ENCODE data around the gene TADA2B.

Gene TADA2B

DNA sequence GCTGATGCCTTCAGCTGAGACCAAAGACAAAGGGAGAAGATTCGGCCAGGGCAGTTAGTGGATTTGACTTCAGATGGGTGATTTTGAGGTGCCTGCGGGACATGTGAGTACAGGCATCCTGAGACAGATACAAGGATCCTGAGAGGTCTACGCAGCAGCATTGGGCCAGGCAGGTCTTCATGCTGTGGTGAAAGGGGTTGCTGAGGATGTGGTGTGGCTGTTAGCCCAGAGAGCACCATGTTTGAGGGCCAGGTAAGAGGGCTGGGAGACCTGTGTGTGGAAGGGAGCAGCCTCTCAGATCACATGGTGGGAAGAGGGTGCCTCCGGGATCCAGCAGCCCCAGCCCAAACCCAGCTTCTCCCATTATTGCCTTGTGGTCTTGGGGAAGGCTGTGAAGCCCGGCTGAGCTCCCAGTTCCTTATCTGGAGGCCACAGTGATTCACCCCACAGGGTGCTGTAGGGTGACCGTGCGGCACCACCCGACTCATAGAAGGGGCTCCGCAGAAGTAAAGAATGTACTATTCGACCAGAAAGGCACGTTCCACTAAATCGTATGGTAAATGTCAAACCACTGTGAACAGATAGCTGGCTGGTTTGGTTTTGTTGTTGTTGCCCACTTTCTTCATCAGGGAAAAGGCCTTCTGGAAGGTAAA lies 27.7 kb upstream of the TADA2B start:
- Mint-ChIP-seq H3K4me1 (no peaks in the 10 kb centered on the region), H3K27ac (no peak overlapping the region)

DNA sequence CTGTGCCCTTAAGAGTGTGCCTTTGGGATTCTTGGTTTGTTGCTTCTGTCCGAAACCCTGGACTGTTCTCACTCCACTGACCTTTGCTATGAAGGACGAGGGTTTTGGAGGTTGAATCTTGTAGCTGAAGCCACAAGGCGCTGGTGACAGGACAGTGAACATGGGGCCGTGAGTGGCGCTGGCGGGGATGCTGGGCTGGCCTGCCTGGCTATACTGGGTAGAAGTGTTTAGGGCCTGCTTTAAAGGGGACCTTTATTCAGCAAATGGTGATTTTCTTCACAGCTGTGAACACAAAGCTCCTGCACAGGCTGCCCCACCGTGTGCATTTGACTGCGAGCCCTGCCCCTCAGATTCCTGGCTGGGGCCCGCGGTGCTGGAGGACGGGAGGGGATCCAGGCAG lies 27.1 kb upstream of the TADA2B start:
- Mint-ChIP-seq H3K4me1 (no peaks in the 10 kb centered on the region), H3K27me3 (ENCODE audit: low read depth) (peaks cover 3% of the 10 kb centered on the region), H3K4me3 (no peak overlapping the region), H3K9me3 (no peaks in the 10 kb centered on the region), H3K27ac (no peak overlapping the region), H3K36me3 (ENCODE audit: low read depth) (peaks cover 50% of the 10 kb centered on the region)
- TF ChIP-seq, protein P1, sequence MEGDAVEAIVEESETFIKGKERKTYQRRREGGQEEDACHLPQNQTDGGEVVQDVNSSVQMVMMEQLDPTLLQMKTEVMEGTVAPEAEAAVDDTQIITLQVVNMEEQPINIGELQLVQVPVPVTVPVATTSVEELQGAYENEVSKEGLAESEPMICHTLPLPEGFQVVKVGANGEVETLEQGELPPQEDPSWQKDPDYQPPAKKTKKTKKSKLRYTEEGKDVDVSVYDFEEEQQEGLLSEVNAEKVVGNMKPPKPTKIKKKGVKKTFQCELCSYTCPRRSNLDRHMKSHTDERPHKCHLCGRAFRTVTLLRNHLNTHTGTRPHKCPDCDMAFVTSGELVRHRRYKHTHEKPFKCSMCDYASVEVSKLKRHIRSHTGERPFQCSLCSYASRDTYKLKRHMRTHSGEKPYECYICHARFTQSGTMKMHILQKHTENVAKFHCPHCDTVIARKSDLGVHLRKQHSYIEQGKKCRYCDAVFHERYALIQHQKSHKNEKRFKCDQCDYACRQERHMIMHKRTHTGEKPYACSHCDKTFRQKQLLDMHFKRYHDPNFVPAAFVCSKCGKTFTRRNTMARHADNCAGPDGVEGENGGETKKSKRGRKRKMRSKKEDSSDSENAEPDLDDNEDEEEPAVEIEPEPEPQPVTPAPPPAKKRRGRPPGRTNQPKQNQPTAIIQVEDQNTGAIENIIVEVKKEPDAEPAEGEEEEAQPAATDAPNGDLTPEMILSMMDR (IDR thresholded peaks at IDR 0.05; ENCODE audit: unreplicated experiment in 3 of 3), result no peak

More for the DNA sequence above, 27.7 kb upstream of the TADA2B start:
- H3K27me3 Mint-ChIP-seq (ENCODE audit: low read depth), result peaks cover 3% of the 10 kb centered on the region
- H3K9me3 Mint-ChIP-seq, result no peaks in the 10 kb centered on the region
- H3K36me3 Mint-ChIP-seq (ENCODE audit: low read depth), result peaks cover 50% of the 10 kb centered on the region
- H3K4me3 Mint-ChIP-seq, result no peak overlapping the region
- TF ChIP-seq, protein P1 (IDR thresholded peaks at IDR 0.05; ENCODE audit: unreplicated experiment in 3 of 3), result no peak

DNA sequence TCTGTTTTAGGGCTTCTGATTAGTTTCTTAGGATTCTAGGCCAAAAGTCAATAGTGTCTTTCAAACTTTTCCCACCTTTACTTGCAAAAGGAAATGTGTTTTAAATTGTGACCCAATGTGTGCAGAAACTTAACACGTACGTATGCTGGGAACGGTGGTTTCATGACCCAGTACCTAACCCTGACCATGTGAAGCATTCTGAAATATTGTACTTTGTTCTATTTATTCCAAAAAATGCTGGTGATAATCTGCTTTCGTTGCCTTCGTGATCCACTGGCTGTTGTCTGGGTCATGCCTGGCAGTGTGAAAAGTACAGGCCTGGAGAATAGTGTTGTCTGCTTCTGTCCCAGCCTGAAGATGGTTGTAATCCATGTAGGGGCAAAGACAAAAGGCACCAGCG lies 26.7 kb upstream of the TADA2B start:
- Mint-ChIP-seq H3K9me3 (no peaks in the 10 kb centered on the region), H3K27me3 (ENCODE audit: low read depth) (peaks cover 3% of the 10 kb centered on the region), H3K4me1 (no peaks in the 10 kb centered on the region), H3K4me3 (no peak overlapping the region), H3K27ac (no peak overlapping the region), H3K36me3 (ENCODE audit: low read depth) (peaks cover 50% of the 10 kb centered on the region)
- TF ChIP-seq, protein P1 (IDR thresholded peaks at IDR 0.05; ENCODE audit: unreplicated experiment in 3 of 3), result no peak

DNA sequence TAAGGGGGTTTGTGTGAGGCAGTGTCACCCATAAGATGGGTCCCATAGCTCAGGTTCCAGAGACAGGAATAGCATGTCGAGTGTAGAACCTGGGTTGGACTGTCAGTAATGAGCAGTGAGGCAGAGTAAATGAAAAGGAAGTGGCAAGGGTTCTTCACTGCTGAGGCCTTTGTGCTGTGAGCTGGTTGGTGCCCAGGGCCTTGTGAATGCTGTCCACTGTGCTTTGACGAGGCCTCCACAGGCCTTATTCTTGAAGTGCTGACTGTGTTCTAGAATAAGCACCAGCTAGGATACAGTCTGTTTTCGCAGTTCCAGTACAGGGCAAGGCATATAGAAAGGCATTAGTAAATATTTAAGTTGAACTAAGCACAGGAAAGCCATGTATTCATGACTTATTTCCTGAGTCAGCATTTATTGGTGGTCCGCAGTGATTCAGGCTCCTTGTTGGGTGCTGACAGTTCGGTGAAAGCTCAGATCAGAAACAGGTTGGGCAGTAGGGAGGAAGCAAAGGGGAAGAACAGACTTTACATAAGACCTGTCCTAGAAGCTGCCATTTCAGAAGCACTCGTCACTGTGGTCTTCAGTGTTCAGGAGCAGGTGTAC lies 25.6 kb upstream of the TADA2B start:
- peaks cover 3% of the 10 kb centered on the region for H3K27me3 Mint-ChIP-seq (ENCODE audit: low read depth)
- no peaks in the 10 kb centered on the region for H3K4me1 Mint-ChIP-seq
- TF ChIP-seq, protein P1 (IDR thresholded peaks at IDR 0.05; ENCODE audit: unreplicated experiment in 3 of 3), result no peak
- no peak overlapping the region for H3K27ac Mint-ChIP-seq
- H3K36me3 Mint-ChIP-seq (ENCODE audit: low read depth), result peaks cover 56% of the 10 kb centered on the region
- no peaks in the 10 kb centered on the region for H3K9me3 Mint-ChIP-seq
- H3K4me3 Mint-ChIP-seq, result no peak overlapping the region

DNA sequence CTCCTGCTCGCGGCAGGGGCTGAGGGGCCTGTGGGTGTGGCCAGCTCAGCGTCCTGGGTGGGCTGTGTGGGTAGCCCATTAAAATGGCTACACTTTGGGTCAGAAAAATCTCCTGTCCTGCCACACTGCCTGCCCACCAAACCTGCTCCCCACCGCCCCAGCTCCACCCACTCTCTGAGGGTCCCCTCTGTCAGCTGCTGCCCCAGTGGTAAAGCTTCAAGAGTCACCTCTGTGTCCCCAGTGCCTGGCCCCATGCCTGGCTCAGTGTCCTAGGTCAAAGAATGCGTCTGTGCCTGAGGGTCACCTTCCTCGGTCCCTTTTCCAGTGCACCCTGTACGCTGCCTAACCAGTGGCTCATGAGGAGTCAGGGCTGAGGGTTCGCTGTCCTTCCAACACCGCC lies 24.9 kb upstream of the TADA2B start:
- peaks cover 53% of the 10 kb centered on the region for H3K36me3 Mint-ChIP-seq (ENCODE audit: low read depth)
- no peaks in the 10 kb centered on the region for H3K4me1 Mint-ChIP-seq
- no peak overlapping the region for H3K27ac Mint-ChIP-seq
- no peak overlapping the region for H3K4me3 Mint-ChIP-seq
- TF ChIP-seq, protein P1 (IDR thresholded peaks at IDR 0.05; ENCODE audit: unreplicated experiment in 3 of 3), result no peak
- peaks cover 3% of the 10 kb centered on the region for H3K27me3 Mint-ChIP-seq (ENCODE audit: low read depth)
- no peaks in the 10 kb centered on the region for H3K9me3 Mint-ChIP-seq

DNA sequence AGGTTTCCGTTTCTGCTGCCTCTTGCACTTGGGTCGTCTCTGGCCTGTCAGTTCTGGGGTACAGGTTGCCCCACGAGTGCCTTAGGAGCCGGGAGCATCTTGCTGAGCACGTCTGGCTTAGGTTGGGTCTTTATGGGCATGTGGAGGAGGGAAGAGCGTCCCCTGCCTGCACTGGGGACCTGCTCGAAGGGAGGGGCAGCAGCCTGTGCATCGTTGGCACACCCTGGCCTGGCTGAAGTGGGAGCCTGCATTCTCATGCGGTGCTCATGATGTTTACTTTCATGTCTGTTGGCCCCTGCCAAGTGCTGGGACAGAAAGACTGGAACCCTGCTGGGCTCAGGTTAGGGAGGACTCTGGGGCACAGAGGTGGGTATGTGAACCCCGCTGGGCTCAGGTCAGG lies 23.8 kb upstream of the TADA2B start:
- H3K27ac Mint-ChIP-seq, result no peak overlapping the region
- no peaks in the 10 kb centered on the region for H3K4me1 Mint-ChIP-seq
- no peaks in the 10 kb centered on the region for H3K9me3 Mint-ChIP-seq
- TF ChIP-seq, protein P1 (IDR thresholded peaks at IDR 0.05; ENCODE audit: unreplicated experiment in 3 of 3), result no peak
- H3K27me3 Mint-ChIP-seq (ENCODE audit: low read depth), result peaks cover 3% of the 10 kb centered on the region
- peaks cover 47% of the 10 kb centered on the region for H3K36me3 Mint-ChIP-seq (ENCODE audit: low read depth)
- H3K4me3 Mint-ChIP-seq, result no peak overlapping the region
